GM23338 (cell line): ENCODE results near the gene RNF223. TPM values are rescaled to one million over a fixed set of nuclear protein-coding genes. Genes with fewer than 3 reads are reported as not detected.

ENCODE experiments used
- ATAC-seq: fragments of 200-7000 bp; cut with Tn5 transposase; 3 replicates; pipeline ENCODE4 v1.9.1; 2020
- DNase-seq: peaks from one replicate; pipeline ENCODE4 v3.0.0-alpha.2; 2015; ENCODE audit warnings: low spot score
- H2AFZ ChIP-seq: fragments of 200-600 bp; sonication (generic); 2 replicates; pipeline ENCODE4 v1.8.0; 2016; ENCODE audit warnings: antibody characterized with exemption, mild to moderate bottlenecking, moderate library complexity
- H3F3A ChIP-seq: fragments of 200-600 bp; sonication (generic); replicated peaks from 2 replicates; pipeline ENCODE4 v1.8.0; 2017; ENCODE audit warnings: antibody characterized with exemption, mixed run types, low read depth
- H3K27ac ChIP-seq: fragments of 200-600 bp; sonication (generic); 2 replicates; pipeline ENCODE4 v1.6.1; 2016; ENCODE audit warnings: low read depth
- H3K27me3 ChIP-seq: fragments of 200-600 bp; sonication (generic); 2 replicates; pipeline ENCODE4 v1.8.0; 2016; ENCODE audit warnings: mild to moderate bottlenecking, mixed run types, moderate library complexity; ENCODE audit not compliant: insufficient read depth
- H3K36me3 ChIP-seq: fragments of 200-600 bp; sonication (generic); 2 replicates; pipeline ENCODE4 v1.8.0; 2016; ENCODE audit warnings: mild to moderate bottlenecking; ENCODE audit not compliant: insufficient read depth
- H3K4me1 ChIP-seq: fragments of 200-600 bp; sonication (generic); 2 replicates; pipeline ENCODE4 v1.8.0; 2016; ENCODE audit warnings: mild to moderate bottlenecking, moderate library complexity; ENCODE audit not compliant: insufficient read depth
- H3K4me2 ChIP-seq: fragments of 200-600 bp; sonication (generic); 2 replicates; pipeline ENCODE4 v1.7.1; 2017; ENCODE audit warnings: mixed run types
- H3K4me3 ChIP-seq: fragments of 200-600 bp; sonication (generic); 2 replicates; pipeline ENCODE4 v1.6.1; 2016; ENCODE audit warnings: mixed run types
- H3K79me2 ChIP-seq: fragments of 200-600 bp; sonication (generic); replicated peaks from 2 replicates; pipeline ENCODE4 v1.8.0; 2017; ENCODE audit warnings: mild to moderate bottlenecking; ENCODE audit not compliant: insufficient read depth
- H3K9me2 ChIP-seq: fragments of 200-600 bp; sonication (generic); 2 replicates; pipeline ENCODE4 v1.8.0; 2017; ENCODE audit not compliant: insufficient read depth
- H4K20me1 ChIP-seq: fragments of 200-600 bp; sonication (generic); replicated peaks from 2 replicates; pipeline ENCODE4 v1.8.0; 2017; ENCODE audit warnings: mild to moderate bottlenecking; ENCODE audit not compliant: insufficient read depth
- H3K27ac Mint-ChIP-seq: 2 replicates; pipeline ENCODE4 v1.8.0; 2020; ENCODE audit warnings: inconsistent platforms, mild to moderate bottlenecking, moderate library complexity, mixed read lengths
- H3K27me3 Mint-ChIP-seq: 3 replicates; pipeline ENCODE4 v1.8.0; 2022; ENCODE audit warnings: low read depth, mild to moderate bottlenecking, moderate library complexity, mixed read lengths, inconsistent platforms; ENCODE audit not compliant: insufficient read depth, poor library complexity
- H3K36me3 Mint-ChIP-seq: 3 replicates; pipeline ENCODE4 v1.8.0; 2021; ENCODE audit warnings: low read depth, mild to moderate bottlenecking, inconsistent platforms, moderate library complexity, mixed read lengths
- H3K4me1 Mint-ChIP-seq: 3 replicates; pipeline ENCODE4 v1.8.0; 2020; ENCODE audit warnings: mild to moderate bottlenecking, inconsistent platforms, mixed read lengths
- H3K4me3 Mint-ChIP-seq: 3 replicates; pipeline ENCODE4 v1.8.0; 2021; ENCODE audit warnings: moderate library complexity, mild to moderate bottlenecking, inconsistent platforms, mixed read lengths
- H3K9me3 Mint-ChIP-seq: 3 replicates; pipeline ENCODE4 v1.8.0; 2020; ENCODE audit warnings: moderate library complexity, mild to moderate bottlenecking, inconsistent platforms, mixed read lengths
- CREB1 ChIP-seq: fragments of 250-450 bp; sonication (Bioruptor Pico); IDR thresholded peaks from 2 replicates; pipeline ENCODE4 v1.5.0; 2020; ENCODE audit warnings: low read depth, mild to moderate bottlenecking, moderate library complexity
- EZH2 ChIP-seq: fragments of 200-600 bp; sonication (generic); IDR thresholded peaks from one replicate; pipeline ENCODE4 v1.8.0; 2017; ENCODE audit warnings: antibody characterized with exemption, mild to moderate bottlenecking, low read depth; ENCODE audit not compliant: unreplicated experiment
- EZH2phosphoT487 ChIP-seq: fragments of 200-600 bp; sonication (generic); IDR thresholded peaks from one replicate; pipeline ENCODE4 v1.8.1; 2018; ENCODE audit warnings: antibody characterized with exemption; ENCODE audit not compliant: unreplicated experiment
- JUNB ChIP-seq: IDR thresholded peaks from one replicate; pipeline ENCODE4 v1.6.1; 2016; ENCODE audit warnings: antibody characterized with exemption; ENCODE audit not compliant: unreplicated experiment
- NANOG ChIP-seq: IDR thresholded peaks from 2 replicates; pipeline ENCODE4 v1.6.1; 2016; ENCODE audit warnings: antibody characterized with exemption, borderline replicate concordance
- POLR2AphosphoS5 ChIP-seq: IDR thresholded peaks from 2 replicates; pipeline ENCODE4 v1.6.1; 2016; ENCODE audit warnings: antibody characterized with exemption, low read depth
- STAT1 ChIP-seq: IDR thresholded peaks from one replicate; pipeline ENCODE4 v1.6.1; 2016; ENCODE audit warnings: antibody characterized with exemption; ENCODE audit not compliant: unreplicated experiment
- ZNF114 ChIP-seq: fragments of 250-450 bp; sonication (Bioruptor Pico); IDR thresholded peaks from 2 replicates; pipeline ENCODE4 v1.5.0; 2020; ENCODE audit warnings: mild to moderate bottlenecking, moderate library complexity
- ZNF331 ChIP-seq: fragments of 250-450 bp; sonication (Bioruptor Pico); IDR thresholded peaks from 2 replicates; pipeline ENCODE4 v1.5.0; 2020; ENCODE audit warnings: low read depth, mild to moderate bottlenecking, moderate library complexity
- polyA plus RNA-seq: library from polyadenylated mRNA; unstranded; fragments of >200 nt; fragmentation: Nextera tagmentation; extraction: Ambion mirVana; gene quantifications from 2 replicates; pipeline ENCODE4 v1.2.1, GENCODE V29; 2016
- total RNA-seq: library from RNA; depleted of rRNA; stranded (reverse); fragments of >200 nt; shearing (Covaris generic); gene quantifications from 2 replicates; pipeline ENCODE4 v1.2.3, GENCODE V29; 2014
- TF ChIP-seq, protein P1 (sequence below), 2 experiments: fragments of 200-600 bp in 1 of 2; sonication (generic) in 1 of 2; conservative IDR thresholded peaks; 2 replicates each; pipeline versions ENCODE4 v1.5.1 to v1.6.1; 2016 to 2017; ENCODE audit warnings: antibody characterized with exemption in 2 of 2, low read depth in 2 of 2, mild to moderate bottlenecking in 2 of 2, moderate library complexity in 1 of 2
- TF ChIP-seq, protein P2 (sequence below): fragments of 250-450 bp; sonication (Bioruptor Pico); IDR thresholded peaks from 2 replicates; pipeline ENCODE4 v1.5.0; 2020; ENCODE audit warnings: mild to moderate bottlenecking, moderate library complexity
- TF ChIP-seq, protein P3 (sequence below): IDR thresholded peaks from 2 replicates; pipeline ENCODE4 v1.6.1; 2016; ENCODE audit warnings: antibody characterized with exemption
- TF ChIP-seq, protein P4 (sequence below): IDR thresholded peaks from one replicate; pipeline ENCODE4 v1.6.1; 2018; ENCODE audit warnings: antibody characterized with exemption; ENCODE audit not compliant: unreplicated experiment

The RNF223 gene
- total and polyA plus RNA-seq, 2 experiments from 2014 or later: not detected

DNA sequence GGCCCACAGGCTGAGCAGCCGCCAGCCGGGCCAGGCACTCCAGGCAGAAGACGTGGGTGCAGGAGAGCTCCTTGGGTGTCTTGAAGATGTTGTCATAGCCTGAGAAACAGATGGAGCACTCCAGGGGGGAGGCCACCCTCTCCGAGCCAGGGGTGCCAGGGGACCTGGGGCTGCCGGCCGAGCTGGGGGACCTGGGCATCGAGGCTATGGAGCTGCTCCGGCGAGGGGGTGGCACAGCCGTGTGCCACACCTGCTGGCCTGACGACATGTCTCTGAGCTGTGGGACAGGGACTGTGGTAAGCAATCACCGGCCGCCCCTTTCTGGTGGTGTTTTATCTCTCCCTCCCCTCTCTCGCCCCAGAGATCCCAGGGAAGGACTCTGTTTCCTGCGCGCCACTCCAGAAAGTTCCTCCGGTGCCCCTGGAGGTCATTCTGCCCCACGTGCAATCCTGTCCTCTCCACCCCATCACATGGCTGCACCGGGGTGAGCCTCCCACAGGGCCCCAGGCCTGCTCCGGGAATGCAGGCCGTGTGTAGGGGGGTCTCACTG is 1.7 kb downstream of the RNF223 start:
- Histone ChIP-seq H3K79me2 (no peaks in the 10 kb centered on the region), H2AFZ (no peak overlapping the region), H4K20me1 (no peaks in the 10 kb centered on the region), H3F3A (no peaks in the 10 kb centered on the region), H3K4me3 (no peak overlapping the region), H3K4me2 (no peak overlapping the region), H3K9me2 (no peaks in the 10 kb centered on the region), H3K4me1 (peaks cover 6% of the 10 kb centered on the region; the same call in 1 of the 2 replicates), H3K27ac (no peak overlapping the region), H3K27me3 (peaks cover 20% of the 10 kb centered on the region; the same call in 1 of the 2 replicates), H3K36me3 (no peaks in the 10 kb centered on the region)
- H3K36me3 Mint-ChIP-seq: no peaks in the 10 kb centered on the region
- ATAC-seq: no peak
- no peak overlapping the region for H3K4me3 Mint-ChIP-seq
- H3K27me3 Mint-ChIP-seq: peaks cover 14% of the 10 kb centered on the region
- no peak for TF ChIP-seq EZH2phosphoT487
- TF ChIP-seq ZNF331: no peak
- no peak for TF ChIP-seq CREB1
- TF ChIP-seq JUNB: no peak
- TF ChIP-seq, protein P1, sequence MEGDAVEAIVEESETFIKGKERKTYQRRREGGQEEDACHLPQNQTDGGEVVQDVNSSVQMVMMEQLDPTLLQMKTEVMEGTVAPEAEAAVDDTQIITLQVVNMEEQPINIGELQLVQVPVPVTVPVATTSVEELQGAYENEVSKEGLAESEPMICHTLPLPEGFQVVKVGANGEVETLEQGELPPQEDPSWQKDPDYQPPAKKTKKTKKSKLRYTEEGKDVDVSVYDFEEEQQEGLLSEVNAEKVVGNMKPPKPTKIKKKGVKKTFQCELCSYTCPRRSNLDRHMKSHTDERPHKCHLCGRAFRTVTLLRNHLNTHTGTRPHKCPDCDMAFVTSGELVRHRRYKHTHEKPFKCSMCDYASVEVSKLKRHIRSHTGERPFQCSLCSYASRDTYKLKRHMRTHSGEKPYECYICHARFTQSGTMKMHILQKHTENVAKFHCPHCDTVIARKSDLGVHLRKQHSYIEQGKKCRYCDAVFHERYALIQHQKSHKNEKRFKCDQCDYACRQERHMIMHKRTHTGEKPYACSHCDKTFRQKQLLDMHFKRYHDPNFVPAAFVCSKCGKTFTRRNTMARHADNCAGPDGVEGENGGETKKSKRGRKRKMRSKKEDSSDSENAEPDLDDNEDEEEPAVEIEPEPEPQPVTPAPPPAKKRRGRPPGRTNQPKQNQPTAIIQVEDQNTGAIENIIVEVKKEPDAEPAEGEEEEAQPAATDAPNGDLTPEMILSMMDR (conservative IDR thresholded peaks at IDR 0.05; ENCODE audit: low read depth in 2 of 2): no peak
- no peak for TF ChIP-seq NANOG
- TF ChIP-seq POLR2AphosphoS5: no peak
- TF ChIP-seq, protein P2, sequence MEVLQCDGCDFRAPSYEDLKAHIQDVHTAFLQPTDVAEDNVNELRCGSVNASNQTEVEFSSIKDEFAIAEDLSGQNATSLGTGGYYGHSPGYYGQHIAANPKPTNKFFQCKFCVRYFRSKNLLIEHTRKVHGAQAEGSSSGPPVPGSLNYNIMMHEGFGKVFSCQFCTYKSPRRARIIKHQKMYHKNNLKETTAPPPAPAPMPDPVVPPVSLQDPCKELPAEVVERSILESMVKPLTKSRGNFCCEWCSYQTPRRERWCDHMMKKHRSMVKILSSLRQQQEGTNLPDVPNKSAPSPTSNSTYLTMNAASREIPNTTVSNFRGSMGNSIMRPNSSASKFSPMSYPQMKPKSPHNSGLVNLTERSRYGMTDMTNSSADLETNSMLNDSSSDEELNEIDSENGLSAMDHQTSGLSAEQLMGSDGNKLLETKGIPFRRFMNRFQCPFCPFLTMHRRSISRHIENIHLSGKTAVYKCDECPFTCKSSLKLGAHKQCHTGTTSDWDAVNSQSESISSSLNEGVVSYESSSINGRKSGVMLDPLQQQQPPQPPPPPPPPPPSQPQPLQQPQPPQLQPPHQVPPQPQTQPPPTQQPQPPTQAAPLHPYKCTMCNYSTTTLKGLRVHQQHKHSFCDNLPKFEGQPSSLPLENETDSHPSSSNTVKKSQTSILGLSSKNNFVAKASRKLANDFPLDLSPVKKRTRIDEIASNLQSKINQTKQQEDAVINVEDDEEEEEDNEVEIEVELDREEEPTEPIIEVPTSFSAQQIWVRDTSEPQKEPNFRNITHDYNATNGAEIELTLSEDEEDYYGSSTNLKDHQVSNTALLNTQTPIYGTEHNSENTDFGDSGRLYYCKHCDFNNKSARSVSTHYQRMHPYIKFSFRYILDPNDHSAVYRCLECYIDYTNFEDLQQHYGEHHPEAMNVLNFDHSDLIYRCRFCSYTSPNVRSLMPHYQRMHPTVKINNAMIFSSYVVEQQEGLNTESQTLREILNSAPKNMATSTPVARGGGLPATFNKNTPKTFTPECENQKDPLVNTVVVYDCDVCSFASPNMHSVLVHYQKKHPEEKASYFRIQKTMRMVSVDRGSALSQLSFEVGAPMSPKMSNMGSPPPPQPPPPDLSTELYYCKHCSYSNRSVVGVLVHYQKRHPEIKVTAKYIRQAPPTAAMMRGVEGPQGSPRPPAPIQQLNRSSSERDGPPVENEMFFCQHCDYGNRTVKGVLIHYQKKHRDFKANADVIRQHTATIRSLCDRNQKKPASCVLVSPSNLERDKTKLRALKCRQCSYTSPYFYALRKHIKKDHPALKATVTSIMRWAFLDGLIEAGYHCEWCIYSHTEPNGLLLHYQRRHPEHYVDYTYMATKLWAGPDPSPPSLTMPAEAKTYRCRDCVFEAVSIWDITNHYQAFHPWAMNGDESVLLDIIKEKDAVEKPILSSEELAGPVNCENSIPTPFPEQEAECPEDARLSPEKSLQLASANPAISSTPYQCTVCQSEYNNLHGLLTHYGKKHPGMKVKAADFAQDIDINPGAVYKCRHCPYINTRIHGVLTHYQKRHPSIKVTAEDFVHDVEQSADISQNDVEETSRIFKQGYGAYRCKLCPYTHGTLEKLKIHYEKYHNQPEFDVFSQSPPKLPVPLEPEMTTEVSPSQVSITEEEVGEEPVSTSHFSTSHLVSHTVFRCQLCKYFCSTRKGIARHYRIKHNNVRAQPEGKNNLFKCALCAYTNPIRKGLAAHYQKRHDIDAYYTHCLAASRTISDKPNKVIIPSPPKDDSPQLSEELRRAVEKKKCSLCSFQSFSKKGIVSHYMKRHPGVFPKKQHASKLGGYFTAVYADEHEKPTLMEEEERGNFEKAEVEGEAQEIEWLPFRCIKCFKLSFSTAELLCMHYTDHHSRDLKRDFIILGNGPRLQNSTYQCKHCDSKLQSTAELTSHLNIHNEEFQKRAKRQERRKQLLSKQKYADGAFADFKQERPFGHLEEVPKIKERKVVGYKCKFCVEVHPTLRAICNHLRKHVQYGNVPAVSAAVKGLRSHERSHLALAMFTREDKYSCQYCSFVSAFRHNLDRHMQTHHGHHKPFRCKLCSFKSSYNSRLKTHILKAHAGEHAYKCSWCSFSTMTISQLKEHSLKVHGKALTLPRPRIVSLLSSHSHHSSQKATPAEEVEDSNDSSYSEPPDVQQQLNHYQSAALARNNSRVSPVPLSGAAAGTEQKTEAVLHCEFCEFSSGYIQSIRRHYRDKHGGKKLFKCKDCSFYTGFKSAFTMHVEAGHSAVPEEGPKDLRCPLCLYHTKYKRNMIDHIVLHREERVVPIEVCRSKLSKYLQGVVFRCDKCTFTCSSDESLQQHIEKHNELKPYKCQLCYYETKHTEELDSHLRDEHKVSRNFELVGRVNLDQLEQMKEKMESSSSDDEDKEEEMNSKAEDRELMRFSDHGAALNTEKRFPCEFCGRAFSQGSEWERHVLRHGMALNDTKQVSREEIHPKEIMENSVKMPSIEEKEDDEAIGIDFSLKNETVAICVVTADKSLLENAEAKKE (CRISPR knock-in tag): no peak
- no peak for TF ChIP-seq STAT1
- TF ChIP-seq, protein P3, sequence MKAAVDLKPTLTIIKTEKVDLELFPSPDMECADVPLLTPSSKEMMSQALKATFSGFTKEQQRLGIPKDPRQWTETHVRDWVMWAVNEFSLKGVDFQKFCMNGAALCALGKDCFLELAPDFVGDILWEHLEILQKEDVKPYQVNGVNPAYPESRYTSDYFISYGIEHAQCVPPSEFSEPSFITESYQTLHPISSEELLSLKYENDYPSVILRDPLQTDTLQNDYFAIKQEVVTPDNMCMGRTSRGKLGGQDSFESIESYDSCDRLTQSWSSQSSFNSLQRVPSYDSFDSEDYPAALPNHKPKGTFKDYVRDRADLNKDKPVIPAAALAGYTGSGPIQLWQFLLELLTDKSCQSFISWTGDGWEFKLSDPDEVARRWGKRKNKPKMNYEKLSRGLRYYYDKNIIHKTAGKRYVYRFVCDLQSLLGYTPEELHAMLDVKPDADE: no peak
- no peak for TF ChIP-seq EZH2
- TF ChIP-seq ZNF114 (CRISPR knock-in tag): no peak
- TF ChIP-seq, protein P4, sequence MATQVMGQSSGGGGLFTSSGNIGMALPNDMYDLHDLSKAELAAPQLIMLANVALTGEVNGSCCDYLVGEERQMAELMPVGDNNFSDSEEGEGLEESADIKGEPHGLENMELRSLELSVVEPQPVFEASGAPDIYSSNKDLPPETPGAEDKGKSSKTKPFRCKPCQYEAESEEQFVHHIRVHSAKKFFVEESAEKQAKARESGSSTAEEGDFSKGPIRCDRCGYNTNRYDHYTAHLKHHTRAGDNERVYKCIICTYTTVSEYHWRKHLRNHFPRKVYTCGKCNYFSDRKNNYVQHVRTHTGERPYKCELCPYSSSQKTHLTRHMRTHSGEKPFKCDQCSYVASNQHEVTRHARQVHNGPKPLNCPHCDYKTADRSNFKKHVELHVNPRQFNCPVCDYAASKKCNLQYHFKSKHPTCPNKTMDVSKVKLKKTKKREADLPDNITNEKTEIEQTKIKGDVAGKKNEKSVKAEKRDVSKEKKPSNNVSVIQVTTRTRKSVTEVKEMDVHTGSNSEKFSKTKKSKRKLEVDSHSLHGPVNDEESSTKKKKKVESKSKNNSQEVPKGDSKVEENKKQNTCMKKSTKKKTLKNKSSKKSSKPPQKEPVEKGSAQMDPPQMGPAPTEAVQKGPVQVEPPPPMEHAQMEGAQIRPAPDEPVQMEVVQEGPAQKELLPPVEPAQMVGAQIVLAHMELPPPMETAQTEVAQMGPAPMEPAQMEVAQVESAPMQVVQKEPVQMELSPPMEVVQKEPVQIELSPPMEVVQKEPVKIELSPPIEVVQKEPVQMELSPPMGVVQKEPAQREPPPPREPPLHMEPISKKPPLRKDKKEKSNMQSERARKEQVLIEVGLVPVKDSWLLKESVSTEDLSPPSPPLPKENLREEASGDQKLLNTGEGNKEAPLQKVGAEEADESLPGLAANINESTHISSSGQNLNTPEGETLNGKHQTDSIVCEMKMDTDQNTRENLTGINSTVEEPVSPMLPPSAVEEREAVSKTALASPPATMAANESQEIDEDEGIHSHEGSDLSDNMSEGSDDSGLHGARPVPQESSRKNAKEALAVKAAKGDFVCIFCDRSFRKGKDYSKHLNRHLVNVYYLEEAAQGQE: no peak
- no peaks in the 10 kb centered on the region for H3K9me3 Mint-ChIP-seq
- DNase-seq: no peak
- H3K27ac Mint-ChIP-seq: no peak overlapping the region
- H3K4me1 Mint-ChIP-seq: no peaks in the 10 kb centered on the region
